LNCAP (cell line): ENCODE measurements around the gene ZBTB40.

Experiments used
- CTCF ChIP-seq: fragments of 450-650 bp; IDR thresholded peaks from 2 replicates; pipeline ENCODE4 v1.5.1; 2017; ENCODE audit warnings: mild to moderate bottlenecking

ZBTB40 gene

GRCh38 chr1:22545141-22545540 is 93.5 kb downstream of the ZBTB40 start:
- no peak for TF ChIP-seq CTCF

GRCh38 chr1:22547186-22547817 is 95.7 kb downstream of the ZBTB40 start:
- TF ChIP-seq CTCF, result no peak

- no peak for TF ChIP-seq CTCF
Observed at GRCh38 chr1:22547818-22548462, 96.3 kb downstream of the ZBTB40 start.

GRCh38 chr1:22550021-22550420 is 98.4 kb downstream of the ZBTB40 start:
- no peak for TF ChIP-seq CTCF

GRCh38 chr1:22551591-22551990 is 99.9 kb downstream of the ZBTB40 start:
- no peak for TF ChIP-seq CTCF

GRCh38 chr1:22552021-22552420 is 100.4 kb downstream of the ZBTB40 start:
- no peak for TF ChIP-seq CTCF

GRCh38 chr1:22553104-22553880 is 101.6 kb downstream of the ZBTB40 start:
- TF ChIP-seq CTCF, result no peak
